ENCODE measurements around the gene CCNL2. TPM values are rescaled to one million over a fixed set of nuclear protein-coding genes. Genes with fewer than 3 reads are reported as not detected.

The CCNL2 gene
- total and polyA plus RNA-seq, 2 of the 13 experiments (the other 11 are each of a cell fraction or from before 2014, with no cell fraction given): 105 to 340 TPM

DNA sequence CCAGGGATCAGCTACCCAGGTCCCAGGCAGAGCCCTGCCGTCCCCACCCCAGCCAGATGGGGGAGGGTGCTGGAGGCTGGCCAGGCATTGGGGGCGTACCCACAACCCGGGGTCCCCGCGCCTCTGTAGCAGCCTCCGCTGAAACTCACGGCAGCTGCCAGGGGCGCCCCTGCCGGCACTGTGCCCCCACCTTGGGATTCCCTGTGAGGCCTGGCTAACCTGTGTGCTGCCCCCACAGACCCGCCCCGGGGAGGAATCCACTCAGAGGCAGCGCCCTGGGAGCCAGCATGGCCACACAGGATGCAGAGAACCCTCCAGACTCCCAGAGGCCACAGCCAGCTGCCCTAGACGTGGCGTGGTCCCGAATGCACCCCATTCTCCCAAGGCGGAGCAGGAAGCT lies 53.8 kb downstream of the CCNL2 start:
- TF ChIP-seq ZNF530 (CRISPR knock-in tag; IDR thresholded peaks at IDR 0.05; ENCODE audit: low read depth) (no peak), NFRKB (IDR thresholded peaks at IDR 0.05) (no peak), RBFOX2 (IDR thresholded peaks at IDR 0.05; ENCODE audit: low read depth, low read length) (0 out of 2 replicates have a peak, but pooled peaks have one; percentile 6), ZNF740 (CRISPR knock-in tag; IDR thresholded peaks at IDR 0.05) (no peak), AGO2 (optimal IDR thresholded peaks at IDR 0.05; ENCODE audit: low read depth, low read length) (peak; percentile 59), ZFP1 (CRISPR knock-in tag; IDR thresholded peaks at IDR 0.05) (no peak), CREB1 (IDR thresholded peaks at IDR 0.05) (no peak), CREB1 (CRISPR knock-in tag; IDR thresholded peaks at IDR 0.05) (no peak), SMAD9 (CRISPR knock-in tag; IDR thresholded peaks at IDR 0.05) (no peak), ZNF274 (CRISPR knock-in tag; IDR thresholded peaks at IDR 0.05) (no peak), KMT2B (CRISPR knock-in tag; IDR thresholded peaks at IDR 0.05) (no peak), NONO (IDR thresholded peaks at IDR 0.05) (no peak), NONO (CRISPR knock-in tag; conservative IDR thresholded peaks at IDR 0.05) (peak; percentile 40)
- Histone ChIP-seq H3K27me3 (ENCODE audit: control insufficient read depth in 1 of 2, insufficient read depth in 2 of 2, low read length in 2 of 2) (no peaks in the 10 kb centered on the region), H3K36me3 (replicated peaks in 1 of 2; ENCODE audit: control insufficient read depth in 1 of 2, insufficient read depth in 2 of 2, low read length in 2 of 2) (peaks cover 8 to 15% of the 10 kb centered on the region in 2 experiments), H3K9ac (ENCODE audit: insufficient read depth, low read depth, low read length) (no peak overlapping the region; the same call in 1 of the 2 replicates), H3K79me2 (ENCODE audit: insufficient read depth, low read length) (peaks cover 48% of the 10 kb centered on the region), H4K20me1 (ENCODE audit: insufficient read depth, low read length) (peaks cover 29% of the 10 kb centered on the region; the same call in 1 of the 2 replicates), H3K9me3 (ENCODE audit: low read length) (no peaks in the 10 kb centered on the region), H3K27ac (ENCODE audit: extremely low read length, insufficient read depth, low read length) (peak overlapping the region; percentile 13), H3K4me2 (ENCODE audit: low read depth, low read length) (peak overlapping the region; percentile 57), H2AFZ (ENCODE audit: low read length) (no peak overlapping the region), H3K4me1 (ENCODE audit: insufficient read depth, low read length) (peaks cover 42% of the 10 kb centered on the region), H3K4me3 (replicated peaks in 1 of 3; ENCODE audit: insufficient read depth in 1 of 3, low read depth in 2 of 3, low read length in 3 of 3) (no peak overlapping the region)
- BruUV-seq (replicated peaks): no TSS peak
- DNase-seq (ENCODE audit: low spot score) (no peak), FAIRE-seq (no peak), ATAC-seq (no peak)
- in situ Hi-C loops (cut with HindIII; ENCODE audit: extremely low pct_ligation_motif_present, low pct_unique_long_range_greater_than_20kb): no loop called here
- intact Hi-C loops (cut with micrococcal nuclease; ENCODE audit: unreplicated experiment): loop anchor here (2.0 kb wide), 1 partner anchor 21 kb away; the partner anchor contains the start of genes CPTP and INTS11
- ChIA-PET CTCF (ENCODE audit: low intra/inter-chr PET ratio, low total read pairs) (interaction anchor here (2.5 kb wide), 1 partner anchor 27 kb away, joined by 11 read pairs; no protein-coding TSS in a partner anchor), POLR2A (interaction anchor here (1.0 to 1.4 kb wide), 2 partner anchors 10 to 26 kb away, joined by 4 to 5 read pairs; no protein-coding TSS in a partner anchor)
- 80% methylated on average over 1 of the region's 16 CpGs for WGBS (ENCODE audit: low lambda C conversion rate)
